GM23338 (cell line): ENCODE data around the gene DCBLD1. TPM values are rescaled to one million over a fixed set of nuclear protein-coding genes. Genes with fewer than 3 reads are reported as not detected.

Experiments used
- ATAC-seq: fragments of 200-7000 bp; cut with Tn5 transposase; 3 replicates; pipeline ENCODE4 v1.9.1; 2020
- DNase-seq: peaks from one replicate; pipeline ENCODE4 v3.0.0-alpha.2; 2015; ENCODE audit warnings: low spot score
- H2AFZ ChIP-seq: fragments of 200-600 bp; sonication (generic); 2 replicates; pipeline ENCODE4 v1.8.0; 2016; ENCODE audit warnings: antibody characterized with exemption, mild to moderate bottlenecking, moderate library complexity
- H3F3A ChIP-seq: fragments of 200-600 bp; sonication (generic); replicated peaks from 2 replicates; pipeline ENCODE4 v1.8.0; 2017; ENCODE audit warnings: antibody characterized with exemption, mixed run types, low read depth
- H3K27ac ChIP-seq: fragments of 200-600 bp; sonication (generic); 2 replicates; pipeline ENCODE4 v1.6.1; 2016; ENCODE audit warnings: low read depth
- H3K27me3 ChIP-seq: fragments of 200-600 bp; sonication (generic); 2 replicates; pipeline ENCODE4 v1.8.0; 2016; ENCODE audit warnings: mild to moderate bottlenecking, mixed run types, moderate library complexity; ENCODE audit not compliant: insufficient read depth
- H3K36me3 ChIP-seq: fragments of 200-600 bp; sonication (generic); 2 replicates; pipeline ENCODE4 v1.8.0; 2016; ENCODE audit warnings: mild to moderate bottlenecking; ENCODE audit not compliant: insufficient read depth
- H3K4me1 ChIP-seq: fragments of 200-600 bp; sonication (generic); 2 replicates; pipeline ENCODE4 v1.8.0; 2016; ENCODE audit warnings: mild to moderate bottlenecking, moderate library complexity; ENCODE audit not compliant: insufficient read depth
- H3K4me2 ChIP-seq: fragments of 200-600 bp; sonication (generic); 2 replicates; pipeline ENCODE4 v1.7.1; 2017; ENCODE audit warnings: mixed run types
- H3K4me3 ChIP-seq: fragments of 200-600 bp; sonication (generic); 2 replicates; pipeline ENCODE4 v1.6.1; 2016; ENCODE audit warnings: mixed run types
- H3K79me2 ChIP-seq: fragments of 200-600 bp; sonication (generic); replicated peaks from 2 replicates; pipeline ENCODE4 v1.8.0; 2017; ENCODE audit warnings: mild to moderate bottlenecking; ENCODE audit not compliant: insufficient read depth
- H3K9me2 ChIP-seq: fragments of 200-600 bp; sonication (generic); 2 replicates; pipeline ENCODE4 v1.8.0; 2017; ENCODE audit not compliant: insufficient read depth
- H4K20me1 ChIP-seq: fragments of 200-600 bp; sonication (generic); replicated peaks from 2 replicates; pipeline ENCODE4 v1.8.0; 2017; ENCODE audit warnings: mild to moderate bottlenecking; ENCODE audit not compliant: insufficient read depth
- H3K27ac Mint-ChIP-seq: 2 replicates; pipeline ENCODE4 v1.8.0; 2020; ENCODE audit warnings: inconsistent platforms, mild to moderate bottlenecking, moderate library complexity, mixed read lengths
- H3K27me3 Mint-ChIP-seq: 3 replicates; pipeline ENCODE4 v1.8.0; 2022; ENCODE audit warnings: low read depth, mild to moderate bottlenecking, moderate library complexity, mixed read lengths, inconsistent platforms; ENCODE audit not compliant: insufficient read depth, poor library complexity
- H3K36me3 Mint-ChIP-seq: 3 replicates; pipeline ENCODE4 v1.8.0; 2021; ENCODE audit warnings: low read depth, mild to moderate bottlenecking, inconsistent platforms, moderate library complexity, mixed read lengths
- H3K4me1 Mint-ChIP-seq: 3 replicates; pipeline ENCODE4 v1.8.0; 2020; ENCODE audit warnings: mild to moderate bottlenecking, inconsistent platforms, mixed read lengths
- H3K4me3 Mint-ChIP-seq: 3 replicates; pipeline ENCODE4 v1.8.0; 2021; ENCODE audit warnings: moderate library complexity, mild to moderate bottlenecking, inconsistent platforms, mixed read lengths
- H3K9me3 Mint-ChIP-seq: 3 replicates; pipeline ENCODE4 v1.8.0; 2020; ENCODE audit warnings: moderate library complexity, mild to moderate bottlenecking, inconsistent platforms, mixed read lengths
- CREB1 ChIP-seq: fragments of 250-450 bp; sonication (Bioruptor Pico); IDR thresholded peaks from 2 replicates; pipeline ENCODE4 v1.5.0; 2020; ENCODE audit warnings: low read depth, mild to moderate bottlenecking, moderate library complexity
- CTCF ChIP-seq, 2 experiments: fragments of 200-600 bp in 1 of 2; sonication (generic) in 1 of 2; conservative IDR thresholded peaks; 2 replicates each; pipeline versions ENCODE4 v1.5.1 to v1.6.1; 2016 to 2017; ENCODE audit warnings: antibody characterized with exemption in 2 of 2, low read depth in 2 of 2, mild to moderate bottlenecking in 2 of 2, moderate library complexity in 1 of 2
- ETS1 ChIP-seq: IDR thresholded peaks from 2 replicates; pipeline ENCODE4 v1.6.1; 2016; ENCODE audit warnings: antibody characterized with exemption
- EZH2 ChIP-seq: fragments of 200-600 bp; sonication (generic); IDR thresholded peaks from one replicate; pipeline ENCODE4 v1.8.0; 2017; ENCODE audit warnings: antibody characterized with exemption, mild to moderate bottlenecking, low read depth; ENCODE audit not compliant: unreplicated experiment
- EZH2phosphoT487 ChIP-seq: fragments of 200-600 bp; sonication (generic); IDR thresholded peaks from one replicate; pipeline ENCODE4 v1.8.1; 2018; ENCODE audit warnings: antibody characterized with exemption; ENCODE audit not compliant: unreplicated experiment
- JUNB ChIP-seq: IDR thresholded peaks from one replicate; pipeline ENCODE4 v1.6.1; 2016; ENCODE audit warnings: antibody characterized with exemption; ENCODE audit not compliant: unreplicated experiment
- NANOG ChIP-seq: IDR thresholded peaks from 2 replicates; pipeline ENCODE4 v1.6.1; 2016; ENCODE audit warnings: antibody characterized with exemption, borderline replicate concordance
- POLR2AphosphoS5 ChIP-seq: IDR thresholded peaks from 2 replicates; pipeline ENCODE4 v1.6.1; 2016; ENCODE audit warnings: antibody characterized with exemption, low read depth
- STAT1 ChIP-seq: IDR thresholded peaks from one replicate; pipeline ENCODE4 v1.6.1; 2016; ENCODE audit warnings: antibody characterized with exemption; ENCODE audit not compliant: unreplicated experiment
- ZNF114 ChIP-seq: fragments of 250-450 bp; sonication (Bioruptor Pico); IDR thresholded peaks from 2 replicates; pipeline ENCODE4 v1.5.0; 2020; ENCODE audit warnings: mild to moderate bottlenecking, moderate library complexity
- ZNF331 ChIP-seq: fragments of 250-450 bp; sonication (Bioruptor Pico); IDR thresholded peaks from 2 replicates; pipeline ENCODE4 v1.5.0; 2020; ENCODE audit warnings: low read depth, mild to moderate bottlenecking, moderate library complexity
- ZNF462 ChIP-seq: fragments of 250-450 bp; sonication (Bioruptor Pico); IDR thresholded peaks from 2 replicates; pipeline ENCODE4 v1.5.0; 2020; ENCODE audit warnings: mild to moderate bottlenecking, moderate library complexity
- polyA plus RNA-seq: library from polyadenylated mRNA; unstranded; fragments of >200 nt; fragmentation: Nextera tagmentation; extraction: Ambion mirVana; gene quantifications from 2 replicates; pipeline ENCODE4 v1.2.1, GENCODE V29; 2016
- total RNA-seq: library from RNA; depleted of rRNA; stranded (reverse); fragments of >200 nt; shearing (Covaris generic); gene quantifications from 2 replicates; pipeline ENCODE4 v1.2.3, GENCODE V29; 2014

The DCBLD1 gene
- total and polyA plus RNA-seq, 2 experiments from 2014 or later = 4.2 to 7.6 TPM

- TF ChIP-seq CTCF (conservative IDR thresholded peaks at IDR 0.05; ENCODE audit: low read depth in 2 of 2) = no peak
- TF ChIP-seq POLR2AphosphoS5 = no peak
These were observed 103.2 kb downstream of the DCBLD1 start (continued) for GRCh38 chr6:117585647-117586046.

GRCh38 chr6:117590447-117590846, 108.0 kb downstream of the DCBLD1 start:
- H4K20me1 ChIP-seq = peaks cover 10% of the 10 kb centered on the region
- TF ChIP-seq EZH2phosphoT487 = no peak
- TF ChIP-seq POLR2AphosphoS5 = no peak
- TF ChIP-seq ZNF114 (CRISPR knock-in tag) = no peak
- TF ChIP-seq STAT1 = no peak
- no peak for TF ChIP-seq CTCF (conservative IDR thresholded peaks at IDR 0.05; ENCODE audit: low read depth in 2 of 2)
- TF ChIP-seq EZH2 = no peak
- no peak for TF ChIP-seq NANOG
- TF ChIP-seq ZNF462 (CRISPR knock-in tag) = no peak
- no peak for TF ChIP-seq CREB1 (CRISPR knock-in tag)
- TF ChIP-seq ETS1 = no peak
- no peak for TF ChIP-seq JUNB
- no peak for TF ChIP-seq ZNF331 (CRISPR knock-in tag)

More at GRCh38 chr6:117590447-117590846, 108.0 kb downstream of the DCBLD1 start:
- no peaks in the 10 kb centered on the region for H3K36me3 ChIP-seq
- no peak overlapping the region for H3K4me3 Mint-ChIP-seq
- no peaks in the 10 kb centered on the region for H3K27me3 Mint-ChIP-seq
- no peak overlapping the region for H3K27ac Mint-ChIP-seq
- H3K27ac ChIP-seq = no peak overlapping the region
- no peak overlapping the region for H3K4me3 ChIP-seq
- H3F3A ChIP-seq = no peaks in the 10 kb centered on the region
- H3K4me1 ChIP-seq = no peaks in the 10 kb centered on the region
- H3K27me3 ChIP-seq = no peaks in the 10 kb centered on the region
- no peaks in the 10 kb centered on the region for H3K4me1 Mint-ChIP-seq
- peaks cover 20% of the 10 kb centered on the region; the same call in 2 of the 3 replicates for H3K36me3 Mint-ChIP-seq
- no peak overlapping the region for H2AFZ ChIP-seq
- H3K9me3 Mint-ChIP-seq = no peaks in the 10 kb centered on the region
- H3K4me2 ChIP-seq = no peak overlapping the region
- H3K9me2 ChIP-seq = no peaks in the 10 kb centered on the region
- ATAC-seq = no peak
- peaks cover 89% of the 10 kb centered on the region for H3K79me2 ChIP-seq
- DNase-seq = no peak
